ENCODE results near the gene SUGP2. TPM values are rescaled to one million over a fixed set of nuclear protein-coding genes. Genes with fewer than 3 reads are reported as not detected.

The SUGP2 gene
- total and polyA plus RNA-seq, 2 of the 13 experiments (the other 11 are each of a cell fraction or from before 2014, with no cell fraction given), result 40.6 to 57.7 TPM

DNA sequence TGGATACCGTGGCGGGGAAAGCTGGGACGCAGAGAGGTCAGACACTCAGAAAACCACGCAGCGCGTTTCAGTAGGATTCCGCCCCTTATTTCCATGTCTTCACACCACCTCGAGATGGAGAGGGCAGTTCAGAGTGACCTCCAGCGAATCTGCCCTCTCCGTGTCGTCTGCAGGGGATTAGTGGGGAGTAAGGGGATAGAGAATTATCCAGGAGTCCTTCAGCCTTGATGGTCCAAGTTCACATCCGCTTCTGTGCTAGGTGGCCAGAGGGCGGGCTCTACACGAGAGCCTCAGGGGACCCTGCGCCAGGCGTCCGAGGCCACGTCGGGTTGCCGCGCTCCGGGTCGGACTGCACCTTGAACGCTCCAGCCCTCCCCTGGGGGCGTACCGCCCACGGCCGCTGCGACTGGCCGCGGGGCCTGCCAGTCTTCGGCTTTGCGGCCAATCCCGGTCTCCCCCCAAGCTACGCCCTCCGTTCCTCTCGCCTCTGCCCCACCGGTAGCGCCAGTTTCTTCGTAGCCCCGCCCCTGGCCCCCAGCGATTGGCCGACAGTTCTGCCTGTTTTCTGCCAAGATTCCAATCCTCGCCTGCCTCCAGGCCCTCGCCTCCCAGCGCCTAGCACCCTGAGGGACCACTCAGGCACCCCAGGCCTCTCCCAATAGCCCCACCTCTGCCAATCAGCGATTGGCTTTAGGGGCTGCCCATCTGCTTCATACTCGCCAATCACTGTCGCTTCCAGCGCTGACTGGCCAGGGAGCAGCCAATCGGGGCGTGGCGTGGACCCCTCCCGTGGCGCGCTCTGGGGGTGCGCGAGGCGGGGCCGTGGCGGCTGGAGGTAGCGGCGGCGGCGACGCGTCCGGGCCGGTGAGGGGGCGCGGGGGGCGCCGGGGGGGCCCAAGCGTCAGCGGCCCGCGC is 30.1 kb upstream of the SUGP2 start, which contains the start of gene SLC25A42 (continued):
- TF ChIP-seq, protein P1, sequence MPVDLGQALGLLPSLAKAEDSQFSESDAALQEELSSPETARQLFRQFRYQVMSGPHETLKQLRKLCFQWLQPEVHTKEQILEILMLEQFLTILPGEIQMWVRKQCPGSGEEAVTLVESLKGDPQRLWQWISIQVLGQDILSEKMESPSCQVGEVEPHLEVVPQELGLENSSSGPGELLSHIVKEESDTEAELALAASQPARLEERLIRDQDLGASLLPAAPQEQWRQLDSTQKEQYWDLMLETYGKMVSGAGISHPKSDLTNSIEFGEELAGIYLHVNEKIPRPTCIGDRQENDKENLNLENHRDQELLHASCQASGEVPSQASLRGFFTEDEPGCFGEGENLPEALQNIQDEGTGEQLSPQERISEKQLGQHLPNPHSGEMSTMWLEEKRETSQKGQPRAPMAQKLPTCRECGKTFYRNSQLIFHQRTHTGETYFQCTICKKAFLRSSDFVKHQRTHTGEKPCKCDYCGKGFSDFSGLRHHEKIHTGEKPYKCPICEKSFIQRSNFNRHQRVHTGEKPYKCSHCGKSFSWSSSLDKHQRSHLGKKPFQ (CRISPR knock-in tag; IDR thresholded peaks at IDR 0.05; ENCODE audit: insufficient replicate concordance), result no peak
- TF ChIP-seq, protein P2, sequence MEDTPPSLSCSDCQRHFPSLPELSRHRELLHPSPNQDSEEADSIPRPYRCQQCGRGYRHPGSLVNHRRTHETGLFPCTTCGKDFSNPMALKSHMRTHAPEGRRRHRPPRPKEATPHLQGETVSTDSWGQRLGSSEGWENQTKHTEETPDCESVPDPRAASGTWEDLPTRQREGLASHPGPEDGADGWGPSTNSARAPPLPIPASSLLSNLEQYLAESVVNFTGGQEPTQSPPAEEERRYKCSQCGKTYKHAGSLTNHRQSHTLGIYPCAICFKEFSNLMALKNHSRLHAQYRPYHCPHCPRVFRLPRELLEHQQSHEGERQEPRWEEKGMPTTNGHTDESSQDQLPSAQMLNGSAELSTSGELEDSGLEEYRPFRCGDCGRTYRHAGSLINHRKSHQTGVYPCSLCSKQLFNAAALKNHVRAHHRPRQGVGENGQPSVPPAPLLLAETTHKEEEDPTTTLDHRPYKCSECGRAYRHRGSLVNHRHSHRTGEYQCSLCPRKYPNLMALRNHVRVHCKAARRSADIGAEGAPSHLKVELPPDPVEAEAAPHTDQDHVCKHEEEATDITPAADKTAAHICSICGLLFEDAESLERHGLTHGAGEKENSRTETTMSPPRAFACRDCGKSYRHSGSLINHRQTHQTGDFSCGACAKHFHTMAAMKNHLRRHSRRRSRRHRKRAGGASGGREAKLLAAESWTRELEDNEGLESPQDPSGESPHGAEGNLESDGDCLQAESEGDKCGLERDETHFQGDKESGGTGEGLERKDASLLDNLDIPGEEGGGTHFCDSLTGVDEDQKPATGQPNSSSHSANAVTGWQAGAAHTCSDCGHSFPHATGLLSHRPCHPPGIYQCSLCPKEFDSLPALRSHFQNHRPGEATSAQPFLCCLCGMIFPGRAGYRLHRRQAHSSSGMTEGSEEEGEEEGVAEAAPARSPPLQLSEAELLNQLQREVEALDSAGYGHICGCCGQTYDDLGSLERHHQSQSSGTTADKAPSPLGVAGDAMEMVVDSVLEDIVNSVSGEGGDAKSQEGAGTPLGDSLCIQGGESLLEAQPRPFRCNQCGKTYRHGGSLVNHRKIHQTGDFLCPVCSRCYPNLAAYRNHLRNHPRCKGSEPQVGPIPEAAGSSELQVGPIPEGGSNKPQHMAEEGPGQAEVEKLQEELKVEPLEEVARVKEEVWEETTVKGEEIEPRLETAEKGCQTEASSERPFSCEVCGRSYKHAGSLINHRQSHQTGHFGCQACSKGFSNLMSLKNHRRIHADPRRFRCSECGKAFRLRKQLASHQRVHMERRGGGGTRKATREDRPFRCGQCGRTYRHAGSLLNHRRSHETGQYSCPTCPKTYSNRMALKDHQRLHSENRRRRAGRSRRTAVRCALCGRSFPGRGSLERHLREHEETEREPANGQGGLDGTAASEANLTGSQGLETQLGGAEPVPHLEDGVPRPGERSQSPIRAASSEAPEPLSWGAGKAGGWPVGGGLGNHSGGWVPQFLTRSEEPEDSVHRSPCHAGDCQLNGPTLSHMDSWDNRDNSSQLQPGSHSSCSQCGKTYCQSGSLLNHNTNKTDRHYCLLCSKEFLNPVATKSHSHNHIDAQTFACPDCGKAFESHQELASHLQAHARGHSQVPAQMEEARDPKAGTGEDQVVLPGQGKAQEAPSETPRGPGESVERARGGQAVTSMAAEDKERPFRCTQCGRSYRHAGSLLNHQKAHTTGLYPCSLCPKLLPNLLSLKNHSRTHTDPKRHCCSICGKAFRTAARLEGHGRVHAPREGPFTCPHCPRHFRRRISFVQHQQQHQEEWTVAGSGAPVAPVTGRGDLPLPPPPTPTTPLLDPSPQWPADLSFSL (CRISPR knock-in tag; IDR thresholded peaks at IDR 0.05), result 0 out of 2 replicates have a peak, but pooled peaks have one; percentile 48
- TF ChIP-seq STAG1 (CRISPR knock-in tag; IDR thresholded peaks at IDR 0.05), result peak; percentile 32; the same call in 1 of the 2 replicates
- no peak for TF ChIP-seq ZNF766 (CRISPR knock-in tag; IDR thresholded peaks at IDR 0.05; ENCODE audit: borderline replicate concordance)
- TF ChIP-seq, protein P3, sequence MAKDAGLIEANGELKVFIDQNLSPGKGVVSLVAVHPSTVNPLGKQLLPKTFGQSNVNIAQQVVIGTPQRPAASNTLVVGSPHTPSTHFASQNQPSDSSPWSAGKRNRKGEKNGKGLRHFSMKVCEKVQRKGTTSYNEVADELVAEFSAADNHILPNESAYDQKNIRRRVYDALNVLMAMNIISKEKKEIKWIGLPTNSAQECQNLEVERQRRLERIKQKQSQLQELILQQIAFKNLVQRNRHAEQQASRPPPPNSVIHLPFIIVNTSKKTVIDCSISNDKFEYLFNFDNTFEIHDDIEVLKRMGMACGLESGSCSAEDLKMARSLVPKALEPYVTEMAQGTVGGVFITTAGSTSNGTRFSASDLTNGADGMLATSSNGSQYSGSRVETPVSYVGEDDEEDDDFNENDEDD (CRISPR knock-in tag; IDR thresholded peaks at IDR 0.05; ENCODE audit: borderline replicate concordance), result peak; percentile 78; the same call in 1 of the 2 replicates
- TF ChIP-seq DNMT3B (CRISPR knock-in tag; conservative IDR thresholded peaks at IDR 0.05), result no peak
- TF ChIP-seq, protein P4, sequence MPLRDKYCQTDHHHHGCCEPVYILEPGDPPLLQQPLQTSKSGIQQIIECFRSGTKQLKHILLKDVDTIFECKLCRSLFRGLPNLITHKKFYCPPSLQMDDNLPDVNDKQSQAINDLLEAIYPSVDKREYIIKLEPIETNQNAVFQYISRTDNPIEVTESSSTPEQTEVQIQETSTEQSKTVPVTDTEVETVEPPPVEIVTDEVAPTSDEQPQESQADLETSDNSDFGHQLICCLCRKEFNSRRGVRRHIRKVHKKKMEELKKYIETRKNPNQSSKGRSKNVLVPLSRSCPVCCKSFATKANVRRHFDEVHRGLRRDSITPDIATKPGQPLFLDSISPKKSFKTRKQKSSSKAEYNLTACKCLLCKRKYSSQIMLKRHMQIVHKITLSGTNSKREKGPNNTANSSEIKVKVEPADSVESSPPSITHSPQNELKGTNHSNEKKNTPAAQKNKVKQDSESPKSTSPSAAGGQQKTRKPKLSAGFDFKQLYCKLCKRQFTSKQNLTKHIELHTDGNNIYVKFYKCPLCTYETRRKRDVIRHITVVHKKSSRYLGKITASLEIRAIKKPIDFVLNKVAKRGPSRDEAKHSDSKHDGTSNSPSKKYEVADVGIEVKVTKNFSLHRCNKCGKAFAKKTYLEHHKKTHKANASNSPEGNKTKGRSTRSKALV (CRISPR knock-in tag; IDR thresholded peaks at IDR 0.05), result no peak
- TF ChIP-seq SMYD3 (CRISPR knock-in tag; IDR thresholded peaks at IDR 0.05), result no peak
- TF ChIP-seq PHF5A (CRISPR knock-in tag; IDR thresholded peaks at IDR 0.05; ENCODE audit: low read depth, unreplicated experiment), result no peak
- TF ChIP-seq ZNF34 (CRISPR knock-in tag; IDR thresholded peaks at IDR 0.05; ENCODE audit: borderline replicate concordance), result 0 out of 2 replicates have a peak, but pooled peaks have one; percentile 24
- TF ChIP-seq, protein P5, sequence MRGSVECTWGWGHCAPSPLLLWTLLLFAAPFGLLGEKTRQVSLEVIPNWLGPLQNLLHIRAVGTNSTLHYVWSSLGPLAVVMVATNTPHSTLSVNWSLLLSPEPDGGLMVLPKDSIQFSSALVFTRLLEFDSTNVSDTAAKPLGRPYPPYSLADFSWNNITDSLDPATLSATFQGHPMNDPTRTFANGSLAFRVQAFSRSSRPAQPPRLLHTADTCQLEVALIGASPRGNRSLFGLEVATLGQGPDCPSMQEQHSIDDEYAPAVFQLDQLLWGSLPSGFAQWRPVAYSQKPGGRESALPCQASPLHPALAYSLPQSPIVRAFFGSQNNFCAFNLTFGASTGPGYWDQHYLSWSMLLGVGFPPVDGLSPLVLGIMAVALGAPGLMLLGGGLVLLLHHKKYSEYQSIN (CRISPR knock-in tag; IDR thresholded peaks at IDR 0.05; ENCODE audit: borderline replicate concordance), result no peak
- TF ChIP-seq ZSCAN30 (CRISPR knock-in tag; IDR thresholded peaks at IDR 0.05), result no peak
- TF ChIP-seq BHLHE40 (IDR thresholded peaks at IDR 0.05; ENCODE audit: low read length), result no peak
- no peak for TF ChIP-seq DPF2 (CRISPR knock-in tag; IDR thresholded peaks at IDR 0.05; ENCODE audit: borderline replicate concordance, low read depth)
- peak; percentile 23; the same call in 1 of the 2 replicates for TF ChIP-seq KMT2A (CRISPR knock-in tag; IDR thresholded peaks at IDR 0.05)
